SK-N-SH treated with all-trans-retinoic acid at 6 μM for 48 hours (cell line): Measurements from ENCODE around the gene CCDC88C.

Experiments
- ATAC-seq: fragments of 200-7000 bp; cut with Tn5 transposase; 3 replicates; pipeline ENCODE4 v1.9.1; 2020; ENCODE audit warnings: mild to moderate bottlenecking, moderate library complexity
- ARNTL ChIP-seq: fragments of 450-650 bp; formaldehyde crosslinking; IDR thresholded peaks from 2 replicates; pipeline ENCODE4 v1.5.0; 2020; ENCODE audit warnings: low read depth, mild to moderate bottlenecking, moderate library complexity, borderline replicate concordance
- CSDC2 ChIP-seq: fragments of 250-450 bp; sonication (Bioruptor Pico); IDR thresholded peaks from 2 replicates; pipeline ENCODE4 v1.5.0; 2020; ENCODE audit warnings: mild to moderate bottlenecking, moderate library complexity
- CSRNP3 ChIP-seq: fragments of 250-450 bp; sonication (Bioruptor Pico); IDR thresholded peaks from 2 replicates; pipeline ENCODE4 v1.5.1; 2021; ENCODE audit warnings: mild to moderate bottlenecking, moderate library complexity
- GLIS3 ChIP-seq: fragments of 250-450 bp; sonication (Bioruptor Pico); IDR thresholded peaks from 2 replicates; pipeline ENCODE4 v1.5.0; 2020; ENCODE audit warnings: mild to moderate bottlenecking, moderate library complexity
- ISL1 ChIP-seq: fragments of 250-450 bp; sonication (Bioruptor Pico); IDR thresholded peaks from 2 replicates; pipeline ENCODE4 v2.1.2; 2022; ENCODE audit warnings: mild to moderate bottlenecking, moderate library complexity
- OSR1 ChIP-seq: fragments of 250-450 bp; sonication (Bioruptor Pico); IDR thresholded peaks from 2 replicates; pipeline ENCODE4 v1.8.0; 2022; ENCODE audit warnings: moderate library complexity, mild to moderate bottlenecking, inconsistent platforms
- PATZ1 ChIP-seq: fragments of 250-450 bp; sonication (Bioruptor Pico); IDR thresholded peaks from 2 replicates; pipeline ENCODE4 v1.8.0; 2020; ENCODE audit warnings: mild to moderate bottlenecking, moderate library complexity, borderline replicate concordance
- PPARA ChIP-seq: fragments of 250-450 bp; sonication (Bioruptor Pico); IDR thresholded peaks from 2 replicates; pipeline ENCODE4 v1.5.0; 2020; ENCODE audit warnings: mild to moderate bottlenecking, borderline replicate concordance
- RARB ChIP-seq: fragments of 250-450 bp; sonication (Bioruptor Pico); IDR thresholded peaks from 2 replicates; pipeline ENCODE4 v1.8.0; 2021; ENCODE audit warnings: mild to moderate bottlenecking, moderate library complexity
- SNAI2 ChIP-seq: fragments of 250-450 bp; sonication (Bioruptor Pico); IDR thresholded peaks from 2 replicates; pipeline ENCODE4 v1.5.0; 2020; ENCODE audit warnings: mild to moderate bottlenecking, moderate library complexity
- TCF4 ChIP-seq: fragments of 250-450 bp; sonication (Bioruptor Pico); IDR thresholded peaks from 2 replicates; pipeline ENCODE4 v1.8.0; 2021; ENCODE audit warnings: mild to moderate bottlenecking, moderate library complexity, borderline replicate concordance
- TOX ChIP-seq: fragments of 250-450 bp; sonication (Bioruptor Pico); IDR thresholded peaks from 2 replicates; pipeline ENCODE4 v1.8.0; 2021; ENCODE audit warnings: mild to moderate bottlenecking, moderate library complexity, borderline replicate concordance
- ZC3H10 ChIP-seq: fragments of 250-450 bp; sonication (Bioruptor Pico); IDR thresholded peaks from 2 replicates; pipeline ENCODE4 v1.5.1; 2021; ENCODE audit warnings: mild to moderate bottlenecking, moderate library complexity
- ZFP3 ChIP-seq: fragments of 250-450 bp; sonication (Bioruptor Pico); IDR thresholded peaks from 2 replicates; pipeline ENCODE4 v1.5.0; 2020; ENCODE audit warnings: mild to moderate bottlenecking, moderate library complexity
- ZFP30 ChIP-seq: fragments of 450-650 bp; formaldehyde crosslinking; IDR thresholded peaks from 2 replicates; pipeline ENCODE4 v1.5.0; 2022; ENCODE audit warnings: mild to moderate bottlenecking, moderate library complexity
- ZNF565 ChIP-seq: fragments of 450-650 bp; formaldehyde crosslinking; conservative IDR thresholded peaks from 2 replicates; pipeline ENCODE4 v1.5.0; 2020; ENCODE audit warnings: low read depth, mild to moderate bottlenecking, moderate library complexity
- ZNF70 ChIP-seq: fragments of 450-650 bp; formaldehyde crosslinking; IDR thresholded peaks from 2 replicates; pipeline ENCODE4 v1.5.0; 2020; ENCODE audit warnings: mild to moderate bottlenecking, moderate library complexity
- ZNF8 ChIP-seq: fragments of 450-650 bp; formaldehyde crosslinking; IDR thresholded peaks from 2 replicates; pipeline ENCODE4 v1.5.0; 2020; ENCODE audit warnings: mild to moderate bottlenecking, moderate library complexity
- TF ChIP-seq, protein P1 (sequence below): fragments of 250-450 bp; sonication (Bioruptor Pico); IDR thresholded peaks from 2 replicates; pipeline ENCODE4 v1.5.0; 2020; ENCODE audit warnings: mild to moderate bottlenecking, moderate library complexity

Gene CCDC88C

GRCh38 chr14:91265404-91265803 is 152.2 kb downstream of the CCDC88C start (continued):
- TF ChIP-seq PATZ1 (CRISPR knock-in tag) (no peak), TCF4 (CRISPR knock-in tag) (no peak), RARB (no peak), ISL1 (CRISPR knock-in tag) (no peak)

DNA sequence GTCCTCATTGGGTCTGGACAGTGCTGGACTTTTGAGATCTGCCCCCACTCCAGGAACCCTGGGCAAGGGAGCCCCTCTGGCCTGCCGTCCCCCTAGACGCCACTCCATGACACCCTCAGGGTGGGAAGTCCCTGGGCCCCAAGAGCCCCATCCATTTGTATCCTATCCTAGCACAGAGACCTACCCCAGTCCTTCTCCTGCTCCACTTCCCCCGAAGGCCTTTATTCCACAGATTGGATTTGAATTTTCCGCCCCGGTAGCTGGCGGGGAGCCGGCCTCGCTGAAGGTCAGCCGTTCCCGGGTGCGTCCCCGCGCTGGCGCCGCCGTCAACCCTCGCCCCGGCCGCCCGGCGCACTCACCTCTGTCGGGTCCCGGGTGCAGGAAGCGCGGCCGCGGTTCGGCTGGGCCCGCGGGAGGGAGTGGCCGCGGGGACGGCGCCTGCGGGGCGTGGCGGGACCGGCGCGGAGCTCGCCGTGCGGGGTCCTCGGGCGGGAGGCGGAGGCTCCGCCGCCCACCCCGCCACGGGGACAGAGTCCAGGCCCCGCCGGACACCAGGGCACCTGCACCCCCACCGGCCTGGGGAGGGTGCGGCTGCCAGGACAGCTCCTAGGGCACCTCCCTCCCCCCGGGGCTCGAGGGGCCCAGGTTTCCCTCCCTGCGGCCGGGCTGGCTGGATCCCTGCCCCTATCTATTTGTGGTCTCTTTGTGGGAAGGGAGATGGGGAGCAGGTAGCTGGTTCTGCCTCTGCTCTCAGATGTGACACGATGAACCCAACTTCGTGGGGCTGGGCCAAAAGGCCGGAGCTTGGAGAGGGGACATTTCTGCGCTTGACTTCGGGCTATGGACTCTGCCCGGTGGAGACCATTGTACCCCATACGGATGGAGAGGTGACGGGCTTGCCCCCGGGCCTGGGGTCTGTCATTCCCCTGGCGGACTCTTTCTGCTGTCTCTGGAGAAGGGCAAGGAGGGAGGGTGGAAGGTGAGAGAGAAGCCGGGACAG is 153.2 kb downstream of the CCDC88C start:
- TF ChIP-seq ZFP3 (CRISPR knock-in tag) (no peak), ZNF70 (CRISPR knock-in tag) (no peak), OSR1 (CRISPR knock-in tag) (no peak), RARB (no peak), ARNTL (no peak), SNAI2 (CRISPR knock-in tag) (no peak), GLIS3 (CRISPR knock-in tag) (no peak), PPARA (CRISPR knock-in tag) (no peak), ZNF8 (CRISPR knock-in tag) (no peak), PATZ1 (CRISPR knock-in tag) (no peak), TCF4 (CRISPR knock-in tag) (no peak), ZC3H10 (CRISPR knock-in tag) (no peak), CSRNP3 (CRISPR knock-in tag) (no peak), TOX (CRISPR knock-in tag) (no peak), ISL1 (CRISPR knock-in tag) (no peak), ZNF565 (CRISPR knock-in tag) (no peak), CSDC2 (CRISPR knock-in tag) (no peak)
- TF ChIP-seq, protein P1, sequence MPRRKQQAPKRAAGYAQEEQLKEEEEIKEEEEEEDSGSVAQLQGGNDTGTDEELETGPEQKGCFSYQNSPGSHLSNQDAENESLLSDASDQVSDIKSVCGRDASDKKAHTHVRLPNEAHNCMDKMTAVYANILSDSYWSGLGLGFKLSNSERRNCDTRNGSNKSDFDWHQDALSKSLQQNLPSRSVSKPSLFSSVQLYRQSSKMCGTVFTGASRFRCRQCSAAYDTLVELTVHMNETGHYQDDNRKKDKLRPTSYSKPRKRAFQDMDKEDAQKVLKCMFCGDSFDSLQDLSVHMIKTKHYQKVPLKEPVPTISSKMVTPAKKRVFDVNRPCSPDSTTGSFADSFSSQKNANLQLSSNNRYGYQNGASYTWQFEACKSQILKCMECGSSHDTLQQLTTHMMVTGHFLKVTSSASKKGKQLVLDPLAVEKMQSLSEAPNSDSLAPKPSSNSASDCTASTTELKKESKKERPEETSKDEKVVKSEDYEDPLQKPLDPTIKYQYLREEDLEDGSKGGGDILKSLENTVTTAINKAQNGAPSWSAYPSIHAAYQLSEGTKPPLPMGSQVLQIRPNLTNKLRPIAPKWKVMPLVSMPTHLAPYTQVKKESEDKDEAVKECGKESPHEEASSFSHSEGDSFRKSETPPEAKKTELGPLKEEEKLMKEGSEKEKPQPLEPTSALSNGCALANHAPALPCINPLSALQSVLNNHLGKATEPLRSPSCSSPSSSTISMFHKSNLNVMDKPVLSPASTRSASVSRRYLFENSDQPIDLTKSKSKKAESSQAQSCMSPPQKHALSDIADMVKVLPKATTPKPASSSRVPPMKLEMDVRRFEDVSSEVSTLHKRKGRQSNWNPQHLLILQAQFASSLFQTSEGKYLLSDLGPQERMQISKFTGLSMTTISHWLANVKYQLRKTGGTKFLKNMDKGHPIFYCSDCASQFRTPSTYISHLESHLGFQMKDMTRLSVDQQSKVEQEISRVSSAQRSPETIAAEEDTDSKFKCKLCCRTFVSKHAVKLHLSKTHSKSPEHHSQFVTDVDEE (CRISPR knock-in tag) = no peak
- no peak for ATAC-seq

- no peak for TF ChIP-seq OSR1 (CRISPR knock-in tag)
- TF ChIP-seq RARB = no peak
- TF ChIP-seq, all 23 proteins: peak for 0
- ATAC-seq = no peak
Measured at GRCh38 chr14:91263329-91263728, 154.3 kb downstream of the CCDC88C start.

- TF ChIP-seq ZFP30 (CRISPR knock-in tag) (no peak), SNAI2 (CRISPR knock-in tag) (no peak)
- no peak for ATAC-seq
Measured at GRCh38 chr14:91261986-91262549, 155.6 kb downstream of the CCDC88C start.
